H1 (cell line): ENCODE measurements around the gene ATG16L1. TPM values are rescaled to one million over a fixed set of nuclear protein-coding genes. Genes with fewer than 3 reads are reported as not detected.

ENCODE experiments used
- BACH1 ChIP-seq: IDR thresholded peaks from 2 replicates; pipeline ENCODE4 v1.6.1; 2012; ENCODE audit warnings: low read length, improper control_type of control experiment
- BCL11A ChIP-seq, 2 experiments: IDR thresholded peaks; one replicate each; pipeline ENCODE4 v1.6.1; 2011; ENCODE audit warnings: low read depth in 2 of 2, low read length in 2 of 2, mild to moderate bottlenecking in 2 of 2
- BRCA1 ChIP-seq: IDR thresholded peaks from 2 replicates; pipeline ENCODE4 v1.6.1; 2012; ENCODE audit warnings: low read depth, low read length, improper control_type of control experiment
- HDAC2 ChIP-seq, 2 experiments: fragments of 300-600 bp in 1 of 2; sonication (generic) in 1 of 2; IDR thresholded peaks; 2 replicates each; pipeline ENCODE4 v1.6.1; 2011 to 2012; ENCODE audit warnings: low read depth in 2 of 2, low read length in 2 of 2, mild to moderate bottlenecking in 2 of 2, moderate library complexity in 2 of 2, borderline replicate concordance in 1 of 2, inconsistent platforms in 1 of 2
- KDM1A ChIP-seq: fragments of 200-600, 300-600 bp; sonication (generic); IDR thresholded peaks from 2 replicates; pipeline ENCODE4 v1.7.1; 2016; ENCODE audit warnings: mild to moderate bottlenecking, low read length, borderline replicate concordance
- MAFK ChIP-seq: IDR thresholded peaks from 2 replicates; pipeline ENCODE4 v1.6.1; 2012; ENCODE audit warnings: low read depth, mild to moderate bottlenecking, improper control_type of control experiment, low read length
- RAD21 ChIP-seq, 2 experiments: IDR thresholded peaks in 1 of 2; conservative IDR thresholded peaks in 1 of 2; 2 replicates each; pipeline ENCODE4 v1.6.1; 2011; ENCODE audit warnings: low read depth in 2 of 2, low read length in 2 of 2, improper control_type of control experiment in 1 of 2, inconsistent platforms in 1 of 2, mild to moderate bottlenecking in 1 of 2, moderate library complexity in 1 of 2
- SAP30 ChIP-seq: fragments of 300-600 bp; sonication (generic); IDR thresholded peaks from 2 replicates; pipeline ENCODE4 v1.7.1; 2012; ENCODE audit warnings: low read length, moderate library complexity, mild to moderate bottlenecking, inconsistent platforms; ENCODE audit not compliant: insufficient read depth, insufficient replicate concordance
- SP1 ChIP-seq: IDR thresholded peaks from 2 replicates; pipeline ENCODE4 v1.6.1; 2011; ENCODE audit warnings: low read depth, low read length
- polyA plus RNA-seq, 7 experiments: library from polyadenylated mRNA; depleted of rRNA in 3 of 7; stranded (reverse) in 5 of 7; unstranded in 2 of 7; fragments of >200 nt in 5 of 7; fragments of 200-250 nt in 2 of 7; gene quantifications; 1 replicate in 5 of 7; 2 replicates in 1 of 7; 4 replicates in 1 of 7; pipeline versions ENCODE4 v1.2.1 to v1.2.3, GENCODE V29; 2011 to 2013; ENCODE audit warnings: missing spikeins in 2 of 7, mixed read lengths in 2 of 7
- total RNA-seq: library from RNA; stranded (reverse); fragmentation: NEBNext Ultra II Directional; extraction: Animal tissue kit (Norgen Biotek cat#: 25700); gene quantifications from 2 replicates; pipeline ENCODE4 v1.2.1, GENCODE V29; 2021

Gene ATG16L1
- total and polyA plus RNA-seq, 2 of the 8 experiments (the other 6 are each of a cell fraction or from before 2014, with no cell fraction given), result 18.3 to 31.0 TPM

- no peak for TF ChIP-seq BACH1
- TF ChIP-seq SP1, result no peak
- no peak for TF ChIP-seq KDM1A
- no peak for TF ChIP-seq MAFK
- no peak for TF ChIP-seq BCL11A (IDR thresholded peaks at IDR 0.05; ENCODE audit: low read depth in 2 of 2, low read length in 2 of 2)
- TF ChIP-seq RAD21 (IDR thresholded peaks at IDR 0.05 in 1 of 2, conservative IDR thresholded peaks at IDR 0.05 in 1 of 2; ENCODE audit: low read depth in 2 of 2, low read length in 2 of 2), result no peak
- TF ChIP-seq HDAC2 (IDR thresholded peaks at IDR 0.05; ENCODE audit: borderline replicate concordance in 1 of 2, low read depth in 2 of 2, low read length in 2 of 2), result no peak
- no peak for TF ChIP-seq BRCA1
- TF ChIP-seq SAP30, result no peak
Observed at GRCh38 chr2:233259730-233260129, 8.3 kb downstream of the ATG16L1 start (continued).
